K562 (cell line): ENCODE data around the gene MTCL3.

ENCODE experiments used
- ATAC-seq: fragments of 200-7000 bp; cut with Tn5 transposase; 3 replicates; pipeline ENCODE4 v1.9.1; 2020; ENCODE audit warnings: moderate library complexity
- BruUV-seq: library from RNA; stranded (reverse); fragments of 400-500 nt; replicated peaks from 2 replicates; lab custom pipeline; 2021; lab: Mats Ljungman, UMichigan
- CTCF ChIA-PET: fragments of 300-600 bp; formaldehyde crosslinking; extraction: SDS; loops from one replicate; lab custom pipeline; 2021; ENCODE audit warnings: low intra/inter-chr PET ratio; lab: Yijun Ruan, JAX
- POLR2A ChIA-PET: fragments of 300-600, 350-650 bp; sonication (Branson Sonifier 250); formaldehyde crosslinking; extraction: SDS; loops from one replicate; lab custom pipeline; 2021; ENCODE audit warnings: antibody characterized with exemption, inconsistent platforms; lab: Yijun Ruan, JAX
- DNase-seq, 4 experiments: peaks; one replicate each; pipeline versions ENCODE4 v3.0.0 to v3.0.0-alpha.2; 2011 to 2018; ENCODE audit warnings: low spot score in 3 of 4, mixed read lengths in 3 of 4; ENCODE audit errors: extremely low read depth in 1 of 4
- FAIRE-seq: peaks from 2 replicates; lab custom pipeline; 2011; peaks lifted over from hg19 to GRCh38; lab: Jason Lieb, UNC
- H2AFZ ChIP-seq: 2 replicates; pipeline ENCODE4 v1.6.0; 2011; ENCODE audit warnings: low read depth, low read length, control low read depth, inconsistent platforms
- H3K27ac ChIP-seq: fragments of 200-600 bp; 3 replicates; pipeline ENCODE4 v1.8.0; 2011; ENCODE audit warnings: low read depth, mild to moderate bottlenecking, control low read depth, inconsistent platforms, low read length, moderate library complexity, mixed read lengths; ENCODE audit errors: extremely low read depth
- H3K27me3 ChIP-seq, 2 experiments: fragments of 300-600 bp in 1 of 2; 2 replicates in 1 of 2; 3 replicates in 1 of 2; pipeline versions ENCODE4 v1.6.0 to v1.8.0; 2011; ENCODE audit warnings: inconsistent platforms in 2 of 2, low read length in 2 of 2, mild to moderate bottlenecking in 1 of 2, mixed read lengths in 1 of 2, moderate library complexity in 1 of 2; ENCODE audit not compliant: control insufficient read depth in 2 of 2, insufficient read depth in 2 of 2
- H3K36me3 ChIP-seq: fragments of 300-600 bp; 3 replicates; pipeline ENCODE4 v1.8.0; 2011; ENCODE audit warnings: mild to moderate bottlenecking, low read length, inconsistent platforms; ENCODE audit not compliant: control insufficient read depth, insufficient read depth
- H3K4me1 ChIP-seq, 2 experiments: fragments of 200-600 bp in 1 of 2; replicated peaks in 1 of 2; 2 replicates in 1 of 2; 3 replicates in 1 of 2; pipeline versions ENCODE4 v1.5.1 to v1.8.0; 2011; ENCODE audit warnings: inconsistent platforms in 2 of 2, low read length in 2 of 2, mild to moderate bottlenecking in 1 of 2, mixed read lengths in 1 of 2, moderate library complexity in 1 of 2; ENCODE audit not compliant: control insufficient read depth in 2 of 2, insufficient read depth in 2 of 2
- H3K4me2 ChIP-seq: 2 replicates; pipeline ENCODE4 v1.6.1; 2011; ENCODE audit warnings: low read length, control low read depth, inconsistent platforms, mixed read lengths; ENCODE audit not compliant: insufficient read depth
- H3K4me3 ChIP-seq: fragments of 200-600 bp; sonication (generic), shearing (Covaris generic); 2 replicates; pipeline ENCODE4 v1.5.1; 2016; ENCODE audit warnings: control low read depth, inconsistent platforms
- H3K79me2 ChIP-seq: fragments of 200-600 bp; 3 replicates; pipeline ENCODE4 v1.8.0; 2011; ENCODE audit warnings: low read length, inconsistent platforms; ENCODE audit not compliant: control insufficient read depth, insufficient read depth
- H3K9ac ChIP-seq, 2 experiments: 2 replicates each; pipeline versions ENCODE4 v1.6.0 to v1.6.1; 2011; ENCODE audit warnings: low read depth in 2 of 2, low read length in 2 of 2, control low read depth in 1 of 2, inconsistent platforms in 1 of 2, mild to moderate bottlenecking in 1 of 2, mixed read lengths in 1 of 2; ENCODE audit not compliant: insufficient read depth in 1 of 2
- H3K9me1 ChIP-seq: one replicate; pipeline ENCODE4 v1.6.0; 2011; ENCODE audit warnings: inconsistent platforms, mild to moderate bottlenecking, low read length, moderate library complexity; ENCODE audit not compliant: control insufficient read depth, insufficient read depth
- H3K9me3 ChIP-seq: replicated peaks from 2 replicates; pipeline ENCODE4 v1.5.1; 2011; ENCODE audit warnings: low read depth, low read length, inconsistent platforms; ENCODE audit not compliant: control insufficient read depth, insufficient read depth
- H4K20me1 ChIP-seq: replicated peaks from 2 replicates; pipeline ENCODE4 v1.6.1; 2011; ENCODE audit warnings: low read length, inconsistent platforms, mixed read lengths; ENCODE audit not compliant: control insufficient read depth, insufficient read depth
- BCOR ChIP-seq: fragments of 450-650 bp; IDR thresholded peaks from 2 replicates; pipeline ENCODE4 v1.6.1; 2016
- FOXK2 ChIP-seq, 2 experiments: fragments of 450-650 bp; IDR thresholded peaks in 1 of 2; conservative IDR thresholded peaks in 1 of 2; 2 replicates each; pipeline ENCODE4 v1.6.1; 2016; ENCODE audit warnings: low read depth in 2 of 2, mild to moderate bottlenecking in 1 of 2
- JUND ChIP-seq, 2 experiments: IDR thresholded peaks; 2 replicates in 1 of 2; 3 replicates in 1 of 2; pipeline ENCODE4 v1.6.1; 2011; ENCODE audit warnings: borderline replicate concordance in 2 of 2, low read depth in 2 of 2, low read length in 2 of 2, improper control_type of control experiment in 1 of 2, missing biosample characterization in 1 of 2, missing genetic modification characterization in 1 of 2, missing genetic modification reagents in 1 of 2
- SFPQ ChIP-seq: fragments of 200-400 bp; formaldehyde crosslinking; IDR thresholded peaks from 2 replicates; pipeline ENCODE4 v1.6.1; 2017; ENCODE audit warnings: mild to moderate bottlenecking, low read depth, low read length, moderate library complexity
- ZBTB1 ChIP-seq: sonication (generic); formaldehyde crosslinking; IDR thresholded peaks from 2 replicates; pipeline ENCODE4 v1.8.1; 2023; ENCODE audit warnings: missing genetic modification reagents, low read depth, mild to moderate bottlenecking, borderline replicate concordance
- ZNF23 ChIP-seq: fragments of 250-450 bp; sonication (Bioruptor Pico); IDR thresholded peaks from 2 replicates; pipeline ENCODE4 v1.4.0; 2020; ENCODE audit warnings: mild to moderate bottlenecking
- ZNF79 ChIP-seq: fragments of 250-450 bp; sonication (Bioruptor Pico); IDR thresholded peaks from 2 replicates; pipeline ENCODE4 v1.4.0; 2020; ENCODE audit warnings: low read depth, mild to moderate bottlenecking, moderate library complexity
- WGBS: fragments of 100-300 bp; shearing (Covaris generic); methylation state at CpG from one replicate; pipeline ENCODE4 v1.1.6; 2016; ENCODE audit warnings: low coverage, mixed read lengths; ENCODE audit not compliant: insufficient coverage; ENCODE audit errors: missing lambda C conversion rate; 5-methylcytosine and 5-hydroxymethylcytosine counted together
- in situ Hi-C: fragments of 300-500 bp; cut with MboI; formaldehyde crosslinking; loops from 4 replicates; pipeline ENCODE4 v1.15.0; 2018; ENCODE audit warnings: inconsistent platforms, mixed read lengths
- intact Hi-C: fragments of 100-400 bp; cut with micrococcal nuclease; formaldehyde crosslinking; loops from 2 replicates; pipeline ENCODE4 v1.14.2; 2022
- TF ChIP-seq, protein P1 (sequence below), 3 experiments: fragments of 200-800 bp in 1 of 3; sonication (Bioruptor generic) in 1 of 3; sonication (generic) in 1 of 3; formaldehyde crosslinking in 1 of 3; IDR thresholded peaks; 2 replicates each; pipeline versions ENCODE4 v1.6.1 to v1.8.0; 2016 to 2022; ENCODE audit warnings: mild to moderate bottlenecking in 2 of 3, missing compliant biosample characterization in 2 of 3, missing genetic modification characterization in 2 of 3, missing genetic modification reagents in 1 of 3

Gene MTCL3

DNA sequence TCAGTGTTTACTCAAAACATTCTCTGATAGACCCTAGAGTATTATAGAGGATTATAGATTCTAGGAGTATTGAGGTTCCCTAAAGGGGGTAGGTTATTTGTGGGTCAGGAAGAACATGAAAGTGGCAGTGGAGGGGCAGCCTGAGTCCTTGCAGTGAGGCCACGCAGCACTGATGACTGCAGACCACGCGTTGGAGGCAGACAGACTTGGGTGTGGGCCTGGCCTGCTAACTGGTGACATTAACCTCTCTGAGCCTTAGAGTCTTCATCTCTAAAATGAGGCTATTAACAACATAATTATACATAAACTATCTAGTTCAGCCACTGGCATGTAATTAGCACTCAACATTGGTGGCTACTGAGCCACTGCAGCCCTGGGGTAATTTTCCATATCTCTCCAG is 16.1 kb downstream of the MTCL3 start:
- WGBS, result 0% methylated on average over 3 of the region's 3 CpGs
- no peak for ATAC-seq
- Histone ChIP-seq H3K9me3 (no peaks in the 10 kb centered on the region), H3K9me1 (no peaks in the 10 kb centered on the region), H4K20me1 (no peaks in the 10 kb centered on the region), H3K4me3 (no peak overlapping the region), H3K4me1 (no peaks in the 10 kb centered on the region), H3K36me3 (no peaks in the 10 kb centered on the region), H3K9ac (no peak overlapping the region), H3K4me2 (no peak overlapping the region), H3K79me2 (no peaks in the 10 kb centered on the region), H2AFZ (no peak overlapping the region), H3K27ac (no peak overlapping the region), H3K27me3 (no peaks in the 10 kb centered on the region)
- in situ Hi-C loops (no loop called here), intact Hi-C loops (no loop called here)
- ChIA-PET CTCF (no interaction called here), POLR2A (no interaction called here)
- DNase-seq, result no peak
- TF ChIP-seq FOXK2 (conservative IDR thresholded peaks at IDR 0.05 in 1 of 2, IDR thresholded peaks at IDR 0.05 in 1 of 2; ENCODE audit: low read depth in 2 of 2) (no peak), ZNF23 (CRISPR knock-in tag) (no peak)
- FAIRE-seq, result no peak
- BruUV-seq, result no TSS peak

- BruUV-seq, result no TSS peak
- no peak for FAIRE-seq
- WGBS, result 0% methylated on average over 1 of the region's 1 CpG
- Histone ChIP-seq H3K4me1 (no peaks in the 10 kb centered on the region), H3K4me2 (no peak overlapping the region), H3K27ac (no peak overlapping the region), H3K9ac (no peak overlapping the region)
- TF ChIP-seq BCOR (no peak), ZBTB1 (CRISPR knock-in tag) (no peak), SFPQ (no peak), ZNF79 (no peak), JUND (IDR thresholded peaks at IDR 0.05; ENCODE audit: borderline replicate concordance, low read depth, low read length) (no peak), JUND (tag; IDR thresholded peaks at IDR 0.05; ENCODE audit: borderline replicate concordance, low read depth, low read length) (no peak)
- TF ChIP-seq, protein P1, sequence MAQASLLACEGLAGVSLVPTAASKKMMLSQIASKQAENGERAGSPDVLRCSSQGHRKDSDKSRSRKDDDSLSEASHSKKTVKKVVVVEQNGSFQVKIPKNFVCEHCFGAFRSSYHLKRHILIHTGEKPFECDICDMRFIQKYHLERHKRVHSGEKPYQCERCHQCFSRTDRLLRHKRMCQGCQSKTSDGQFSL (CRISPR knock-in tag; IDR thresholded peaks at IDR 0.05), result no peak
- TF ChIP-seq, protein P1 (tag; IDR thresholded peaks at IDR 0.05), result no peak
- TF ChIP-seq, all 486 proteins: peak for 0
- no peak for DNase-seq
- Histone ChIP-seq H2AFZ (no peak overlapping the region), H3K27me3 (no peaks in the 10 kb centered on the region), H3K9me3 (no peaks in the 10 kb centered on the region), H3K4me3 (no peak overlapping the region), H3K9me1 (no peaks in the 10 kb centered on the region), H3K36me3 (no peaks in the 10 kb centered on the region), H4K20me1 (no peaks in the 10 kb centered on the region), H3K79me2 (no peaks in the 10 kb centered on the region)
- ATAC-seq, result no peak
- in situ Hi-C loops (no loop called here), intact Hi-C loops (no loop called here)
- ChIA-PET CTCF (no interaction called here), POLR2A (no interaction called here)
Measured at GRCh38 chr6:127497410-127497809, 21.7 kb downstream of the MTCL3 start.
